ENCODE data around the gene DEUP1. TPM values are rescaled to one million over a fixed set of nuclear protein-coding genes. Genes with fewer than 3 reads are reported as not detected.

Gene DEUP1
- total and polyA plus RNA-seq, 4 donors, result 0.39 to 2.4 (median 1.2) TPM

GRCh38 chr11:93392867-93393266 is 62.3 kb downstream of the DEUP1 start:
- DNase-seq (no peak), ATAC-seq (ENCODE audit: insufficient read depth, low FRiP score) (no peak)
- WGBS, 2 donors, result 69 to 73% methylated on average over 3 of the region's 3 CpGs
- Histone ChIP-seq H3K36me3 (ENCODE audit: control insufficient read depth in 4 of 4, insufficient read depth in 4 of 4, low read length in 4 of 4) (no peaks in the 10 kb centered on the region), H3K9me3 (ENCODE audit: control insufficient read depth in 4 of 4, insufficient read depth in 3 of 4, low read length in 3 of 4) (no peaks in the 10 kb centered on the region), H3K4me1 (ENCODE audit: control insufficient read depth in 5 of 5, insufficient read depth in 5 of 5, low read length in 5 of 5) (peaks cover 0 to 3% (median 0%) of the 10 kb centered on the region in 5 donors), H3K4me3 (no peak overlapping the region), H3K9ac (ENCODE audit: insufficient read depth in 1 of 2, low read length in 2 of 2) (no peak overlapping the region), H3K27me3 (ENCODE audit: control insufficient read depth in 3 of 3, insufficient read depth in 3 of 3, low read length in 2 of 3) (no peaks in the 10 kb centered on the region), H3K27ac (ENCODE audit: low read depth in 1 of 2, low read length in 1 of 2) (no peak overlapping the region)
- TF ChIP-seq CTCF (IDR thresholded peaks at IDR 0.05; ENCODE audit: control extremely low read depth, extremely low read depth), result no peak

GRCh38 chr11:93393386-93393785 is 62.8 kb downstream of the DEUP1 start:
- Histone ChIP-seq H3K4me1 (ENCODE audit: control insufficient read depth in 5 of 5, insufficient read depth in 5 of 5, low read length in 5 of 5) (peaks cover 0 to 3% (median 0%) of the 10 kb centered on the region in 5 donors), H3K27ac (ENCODE audit: low read depth in 1 of 2, low read length in 1 of 2) (no peak overlapping the region), H3K9me3 (ENCODE audit: control insufficient read depth in 4 of 4, insufficient read depth in 3 of 4, low read length in 3 of 4) (no peaks in the 10 kb centered on the region), H3K27me3 (ENCODE audit: control insufficient read depth in 3 of 3, insufficient read depth in 3 of 3, low read length in 2 of 3) (no peaks in the 10 kb centered on the region), H3K4me3 (no peak overlapping the region), H3K36me3 (ENCODE audit: control insufficient read depth in 4 of 4, insufficient read depth in 4 of 4, low read length in 4 of 4) (no peaks in the 10 kb centered on the region), H3K9ac (ENCODE audit: insufficient read depth in 1 of 2, low read length in 2 of 2) (no peak overlapping the region)
- no peak for TF ChIP-seq CTCF (IDR thresholded peaks at IDR 0.05; ENCODE audit: control extremely low read depth, extremely low read depth)
- WGBS, 2 donors, result 47 to 58% methylated on average over 4 of the region's 4 CpGs
- DNase-seq (no peak), ATAC-seq (ENCODE audit: insufficient read depth, low FRiP score) (no peak)

DNA sequence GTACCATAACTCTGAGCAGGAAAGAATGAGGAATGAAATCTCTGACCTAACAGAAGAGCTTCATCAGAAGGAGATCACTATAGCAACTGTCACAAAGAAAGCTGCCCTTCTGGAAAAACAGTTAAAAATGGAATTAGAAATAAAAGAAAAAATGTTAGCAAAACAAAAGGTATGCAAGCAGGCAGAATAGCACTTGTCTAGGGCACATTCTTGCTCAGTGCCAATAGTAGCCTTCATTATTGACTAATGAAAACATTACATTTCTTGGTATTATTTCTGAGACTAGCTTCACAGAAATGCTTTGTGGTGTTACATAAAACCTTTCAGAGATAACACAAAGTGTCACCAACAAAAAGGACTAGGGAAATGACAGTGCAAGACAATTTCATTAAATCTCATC is 63.9 kb downstream of the DEUP1 start:
- ATAC-seq (ENCODE audit: insufficient read depth, low FRiP score), result no peak
- Histone ChIP-seq H3K9ac (ENCODE audit: insufficient read depth in 1 of 2, low read length in 2 of 2) (no peak overlapping the region), H3K36me3 (ENCODE audit: control insufficient read depth in 4 of 4, insufficient read depth in 4 of 4, low read length in 4 of 4) (no peaks in the 10 kb centered on the region), H3K27ac (ENCODE audit: low read depth in 1 of 2, low read length in 1 of 2) (no peak overlapping the region), H3K27me3 (ENCODE audit: control insufficient read depth in 3 of 3, insufficient read depth in 3 of 3, low read length in 2 of 3) (no peaks in the 10 kb centered on the region), H3K4me1 (ENCODE audit: control insufficient read depth in 5 of 5, insufficient read depth in 5 of 5, low read length in 5 of 5) (peaks cover 0 to 3% (median 0%) of the 10 kb centered on the region in 5 donors), H3K9me3 (ENCODE audit: control insufficient read depth in 4 of 4, insufficient read depth in 3 of 4, low read length in 3 of 4) (no peaks in the 10 kb centered on the region), H3K4me3 (no peak overlapping the region)
- no peak for TF ChIP-seq CTCF (IDR thresholded peaks at IDR 0.05; ENCODE audit: control extremely low read depth, extremely low read depth)
- peak in 1 of 3 donors; percentile 8 for DNase-seq

- H3K4me1 ChIP-seq (ENCODE audit: control insufficient read depth in 5 of 5, insufficient read depth in 5 of 5, low read length in 5 of 5), result peaks cover 0 to 3% (median 0%) of the 10 kb centered on the region in 5 donors
- H3K27me3 ChIP-seq (ENCODE audit: control insufficient read depth in 3 of 3, insufficient read depth in 3 of 3, low read length in 2 of 3), result no peaks in the 10 kb centered on the region
- H3K4me3 ChIP-seq, result no peak overlapping the region
- ATAC-seq (ENCODE audit: insufficient read depth, low FRiP score), result no peak
- DNase-seq, result no peak
- no peaks in the 10 kb centered on the region for H3K36me3 ChIP-seq (ENCODE audit: control insufficient read depth in 4 of 4, insufficient read depth in 4 of 4, low read length in 4 of 4)
- TF ChIP-seq CTCF (IDR thresholded peaks at IDR 0.05; ENCODE audit: control extremely low read depth, extremely low read depth), result no peak
- H3K27ac ChIP-seq (ENCODE audit: low read depth in 1 of 2, low read length in 1 of 2), result no peak overlapping the region
- no peak overlapping the region for H3K9ac ChIP-seq (ENCODE audit: insufficient read depth in 1 of 2, low read length in 2 of 2)
- 80 to 88% methylated on average over 3 of the region's 3 CpGs for WGBS, 2 donors
- no peaks in the 10 kb centered on the region for H3K9me3 ChIP-seq (ENCODE audit: control insufficient read depth in 4 of 4, insufficient read depth in 3 of 4, low read length in 3 of 4)
Measured at GRCh38 chr11:93396316-93396715, 65.8 kb downstream of the DEUP1 start.

Measured in lung (tissue), 12 donors.